Measurements from ENCODE around the gene RTL10. TPM values are rescaled to one million over a fixed set of nuclear protein-coding genes. Genes with fewer than 3 reads are reported as not detected.

The RTL10 gene
- total and polyA plus RNA-seq, 2 of the 8 experiments (the other 6 are each of a cell fraction or from before 2014, with no cell fraction given), result 11.5 to 18.8 TPM

DNA sequence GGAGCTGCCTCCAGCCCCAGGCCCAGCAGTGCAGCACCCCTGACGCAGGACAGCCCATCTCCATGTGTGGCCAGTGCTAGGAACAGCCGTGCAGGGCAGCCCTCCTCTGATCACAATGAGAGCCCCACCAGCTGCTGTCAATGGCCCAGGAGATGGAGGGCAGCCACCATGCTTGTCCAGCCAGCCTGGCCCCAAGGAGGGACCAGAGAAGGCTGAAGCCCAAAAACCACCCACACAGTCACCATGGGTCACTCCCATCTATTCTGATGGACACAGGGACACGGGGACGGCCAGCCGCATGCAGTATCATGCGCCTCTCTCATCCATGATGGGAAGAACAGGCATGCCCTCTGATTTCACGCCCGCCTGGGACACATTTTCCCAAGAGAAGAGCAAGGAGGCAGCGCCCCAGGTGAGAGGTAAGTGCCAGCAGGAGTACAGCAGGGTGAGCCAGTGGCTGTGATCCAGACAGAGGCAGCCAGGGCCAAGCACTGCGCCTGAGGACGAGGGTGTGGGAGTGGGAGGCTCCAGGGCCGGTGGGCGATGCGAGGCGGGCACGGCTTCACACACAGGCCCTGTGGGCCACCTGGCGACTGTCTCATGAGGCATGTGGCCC is 33.6 kb upstream of the RTL10 start (continued):
- no peak for TF ChIP-seq TAF1 (IDR thresholded peaks at IDR 0.05; ENCODE audit: low read depth, low read length)
- TF ChIP-seq SRF (IDR thresholded peaks at IDR 0.05; ENCODE audit: low read depth, low read length), result no peak
- no peak for TF ChIP-seq JUN (IDR thresholded peaks at IDR 0.05; ENCODE audit: low read depth, low read length)
- TF ChIP-seq CHD1 (IDR thresholded peaks at IDR 0.05; ENCODE audit: low read depth, low read length), result no peak
- TF ChIP-seq MAFK (IDR thresholded peaks at IDR 0.05; ENCODE audit: low read depth, low read length), result no peak
- TF ChIP-seq SP2 (IDR thresholded peaks at IDR 0.05; ENCODE audit: low read length), result no peak
